ENCODE measurements around the gene C1orf21.

GRCh38 chr1:184574588-184574987 lies 187.8 kb downstream of the C1orf21 start:
- TF ChIP-seq CTCF (IDR thresholded peaks at IDR 0.05) (no peak), POLR2A (IDR thresholded peaks at IDR 0.05) (no peak)
